Peyer's patch (tissue), 4 donors: ENCODE results near the gene TWNK. TPM values are rescaled to one million over a fixed set of nuclear protein-coding genes. Genes with fewer than 3 reads are reported as not detected.

Experiments used
- DNase-seq, 3 donors: peaks; one replicate each; pipeline ENCODE4 v3.0.0-alpha.2; 2017 to 2019
- H3K27ac ChIP-seq, 4 donors: fragments of 200-600 bp; sonication (generic); one replicate each; pipeline ENCODE4 v1.5.1; 2016 to 2019
- H3K27me3 ChIP-seq, 2 donors: fragments of 200-600 bp; sonication (generic); one replicate each; pipeline ENCODE4 v1.5.1; 2019
- H3K36me3 ChIP-seq, 3 donors: fragments of 200-600 bp; sonication (generic); one replicate each; pipeline ENCODE4 v1.5.1; 2016 to 2019
- H3K4me1 ChIP-seq, 4 donors: fragments of 200-600 bp; sonication (generic); one replicate each; pipeline ENCODE4 v1.5.1; 2016 to 2019
- H3K4me3 ChIP-seq, 4 donors: fragments of 200-600 bp; sonication (generic); 1 replicate in 3 of 4; 2 replicates in 1 of 4; pipeline ENCODE4 v1.5.1; 2016 to 2019; ENCODE audit warnings: mild to moderate bottlenecking in 1 of 4
- H3K9me3 ChIP-seq, 4 donors: fragments of 200-600 bp; sonication (generic); one replicate each; pipeline ENCODE4 v1.5.1; 2016 to 2019; ENCODE audit warnings: mild to moderate bottlenecking in 1 of 4
- POLR2A ChIP-seq, 2 donors: fragments of 450-650 bp; IDR thresholded peaks; one replicate each; pipeline ENCODE4 v1.5.1; 2017; ENCODE audit warnings: antibody characterized with exemption in 2 of 2, mild to moderate bottlenecking in 2 of 2, moderate library complexity in 2 of 2
- total RNA-seq, 4 donors: library from RNA; depleted of rRNA; stranded (reverse); fragments of >200 nt; gene quantifications; one replicate each; pipeline ENCODE4 v1.1.0, GENCODE V29; 2016
- TF ChIP-seq, protein P1 (sequence below), 6 experiments: fragments of 450-650 bp in 4 of 6; fragments of 200-600 bp in 2 of 6; sonication (generic) in 1 of 6; IDR thresholded peaks; one replicate each; pipeline ENCODE4 v1.5.1; 2017 to 2019; ENCODE audit warnings: antibody characterized with exemption in 6 of 6, mild to moderate bottlenecking in 3 of 6, moderate library complexity in 1 of 6

The TWNK gene
- total RNA-seq, 4 donors from 2014 or later: 3.8 to 18.2 (median 4.4) TPM

GRCh38 chr10:100998183-100998990 lies 11.0 kb downstream of the TWNK start:
- H3K4me1 ChIP-seq: peaks cover 0 to 44% (median 13%) of the 10 kb centered on the region in 4 donors
- H3K27me3 ChIP-seq: no peaks in the 10 kb centered on the region
- H3K27ac ChIP-seq: peak overlapping the region; percentile 95 to 100 (median 96)
- H3K9me3 ChIP-seq: no peaks in the 10 kb centered on the region
- H3K4me3 ChIP-seq: peak overlapping the region; percentile 75 to 96 (median 79)
- no peak for TF ChIP-seq POLR2A (IDR thresholded peaks at IDR 0.05)
- TF ChIP-seq, protein P1, sequence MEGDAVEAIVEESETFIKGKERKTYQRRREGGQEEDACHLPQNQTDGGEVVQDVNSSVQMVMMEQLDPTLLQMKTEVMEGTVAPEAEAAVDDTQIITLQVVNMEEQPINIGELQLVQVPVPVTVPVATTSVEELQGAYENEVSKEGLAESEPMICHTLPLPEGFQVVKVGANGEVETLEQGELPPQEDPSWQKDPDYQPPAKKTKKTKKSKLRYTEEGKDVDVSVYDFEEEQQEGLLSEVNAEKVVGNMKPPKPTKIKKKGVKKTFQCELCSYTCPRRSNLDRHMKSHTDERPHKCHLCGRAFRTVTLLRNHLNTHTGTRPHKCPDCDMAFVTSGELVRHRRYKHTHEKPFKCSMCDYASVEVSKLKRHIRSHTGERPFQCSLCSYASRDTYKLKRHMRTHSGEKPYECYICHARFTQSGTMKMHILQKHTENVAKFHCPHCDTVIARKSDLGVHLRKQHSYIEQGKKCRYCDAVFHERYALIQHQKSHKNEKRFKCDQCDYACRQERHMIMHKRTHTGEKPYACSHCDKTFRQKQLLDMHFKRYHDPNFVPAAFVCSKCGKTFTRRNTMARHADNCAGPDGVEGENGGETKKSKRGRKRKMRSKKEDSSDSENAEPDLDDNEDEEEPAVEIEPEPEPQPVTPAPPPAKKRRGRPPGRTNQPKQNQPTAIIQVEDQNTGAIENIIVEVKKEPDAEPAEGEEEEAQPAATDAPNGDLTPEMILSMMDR (IDR thresholded peaks at IDR 0.05): no peak
- peaks cover 0 to 8% (median 0%) of the 10 kb centered on the region in 3 donors for H3K36me3 ChIP-seq
- DNase-seq: peak; percentile 79 to 91 (median 89)

GRCh38 chr10:100998991-100999741 lies 11.8 kb downstream of the TWNK start:
- Histone ChIP-seq H3K27me3 (no peaks in the 10 kb centered on the region), H3K27ac (peak overlapping the region; percentile 95 to 100 (median 96)), H3K36me3 (peaks cover 0 to 13% (median 0%) of the 10 kb centered on the region in 3 donors), H3K4me1 (peaks cover 0 to 44% (median 13%) of the 10 kb centered on the region in 4 donors), H3K4me3 (peak overlapping the region; percentile 75 to 96 (median 79)), H3K9me3 (no peaks in the 10 kb centered on the region)
- peak; percentile 71 to 89 (median 88) for DNase-seq
- TF ChIP-seq, protein P1 (IDR thresholded peaks at IDR 0.05): peak; percentile 93 to 98 (median 96)
- TF ChIP-seq POLR2A (IDR thresholded peaks at IDR 0.05): peak; percentile 46 to 47

GRCh38 chr10:100999742-101000126 lies 12.4 kb downstream of the TWNK start, which contains the start of gene LZTS2:
Gene LZTS2, plus strand, starts transcription at chr10:100999808. Its CDS starts 2,731 bp downstream, at chr10:101002539.
- peaks cover 0 to 44% (median 13%) of the 10 kb centered on the region in 4 donors for H3K4me1 ChIP-seq
- no peaks in the 10 kb centered on the region for H3K27me3 ChIP-seq
- no peaks in the 10 kb centered on the region for H3K9me3 ChIP-seq
- TF ChIP-seq, protein P1 (IDR thresholded peaks at IDR 0.05): no peak
- TF ChIP-seq POLR2A (IDR thresholded peaks at IDR 0.05): no peak
- H3K4me3 ChIP-seq: peak within 1 kb of the TSS; percentile 75 to 96 (median 79)
- peak within 1 kb of the TSS; percentile 95 to 100 (median 96) for H3K27ac ChIP-seq
- no peak for DNase-seq
- H3K36me3 ChIP-seq: peaks cover 0 to 14% (median 0%) of the 10 kb centered on the region in 3 donors

- Histone ChIP-seq H3K4me1 (peaks cover 0 to 44% (median 13%) of the 10 kb centered on the region in 4 donors), H3K4me3 (peak overlapping the region; percentile 75 to 96 (median 79))
Observed at GRCh38 chr10:101000127-101000914, 13.0 kb downstream of the TWNK start.

More at GRCh38 chr10:101000127-101000914, 13.0 kb downstream of the TWNK start:
- Histone ChIP-seq H3K9me3 (no peaks in the 10 kb centered on the region), H3K27me3 (no peaks in the 10 kb centered on the region), H3K36me3 (peaks cover 0 to 20% (median 0%) of the 10 kb centered on the region in 3 donors), H3K27ac (peak overlapping the region; percentile 95 to 100 (median 96))
- no peak for DNase-seq
- no peak for TF ChIP-seq POLR2A (IDR thresholded peaks at IDR 0.05)
- TF ChIP-seq, protein P1 (IDR thresholded peaks at IDR 0.05): no peak
